Upper lobe of right lung (tissue), 1 donor: Measurements from ENCODE around the gene SHISAL2B. TPM values are rescaled to one million over a fixed set of nuclear protein-coding genes. Genes with fewer than 3 reads are reported as not detected.

Experiments used
- ATAC-seq: fragments of 200-7000 bp; cut with Tn5 transposase; one replicate; pipeline ENCODE4 v1.9.1; 2020; ENCODE audit warnings: mild to moderate bottlenecking, moderate library complexity
- DNase-seq: peaks from one replicate; pipeline ENCODE4 v3.0.0-alpha.2; 2020
- H3K27ac ChIP-seq: fragments of 200-600 bp; one replicate; pipeline ENCODE4 v1.8.0; 2022
- H3K27me3 ChIP-seq: fragments of 200-600 bp; one replicate; pipeline ENCODE4 v1.8.0; 2022; ENCODE audit warnings: mild to moderate bottlenecking
- H3K36me3 ChIP-seq: fragments of 200-600 bp; one replicate; pipeline ENCODE4 v1.8.0; 2022
- H3K4me1 ChIP-seq: fragments of 200-600 bp; one replicate; pipeline ENCODE4 v1.8.0; 2022
- H3K4me3 ChIP-seq: fragments of 200-600 bp; one replicate; pipeline ENCODE4 v1.8.0; 2022; ENCODE audit warnings: mild to moderate bottlenecking
- H3K9me3 ChIP-seq: fragments of 200-600 bp; one replicate; pipeline ENCODE4 v1.8.0; 2022
- intact Hi-C: fragments of 100-400 bp; cut with DNase I; formaldehyde crosslinking; loops from one replicate; pipeline ENCODE4 v1.11.0; 2022
- total RNA-seq: library from RNA; stranded (reverse); fragmentation: NEBNext Ultra II Directional; extraction: Animal tissue kit (Norgen Biotek cat#: 25700); gene quantifications from one replicate; pipeline ENCODE4 v1.2.1, GENCODE V29; 2021
- TF ChIP-seq, protein P1 (sequence below): fragments of 200-600 bp; IDR thresholded peaks from one replicate; pipeline ENCODE4 v1.8.0; 2022; ENCODE audit warnings: antibody characterized with exemption
- donor health status: DM: no; HTN: yes; CAD: no; lungs with severe emphysema.

SHISAL2B gene
- total RNA-seq, 1 donor from 2014 or later = not detected

DNA sequence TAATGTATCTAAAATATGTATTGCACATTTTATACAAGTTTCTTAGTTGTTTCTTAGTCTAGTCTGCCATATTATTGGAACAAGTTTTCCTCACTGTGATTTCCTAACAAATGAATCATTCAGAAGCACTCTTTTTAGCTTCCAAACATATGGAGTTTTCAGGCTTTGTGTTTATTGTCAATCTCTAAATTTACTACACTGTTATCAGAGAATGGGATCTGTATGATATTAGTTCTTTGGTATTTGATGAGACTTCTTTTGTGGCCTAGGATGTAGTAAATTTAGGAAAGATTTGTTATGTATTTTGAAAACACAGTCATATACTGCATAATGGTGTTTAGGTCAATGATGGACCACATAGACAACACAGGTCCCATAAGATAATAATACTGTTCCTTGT is 52.5 kb downstream of the SHISAL2B start:
- intact Hi-C loops = no loop called here
- no peaks in the 10 kb centered on the region for H3K4me1 ChIP-seq
- peaks cover 26% of the 10 kb centered on the region for H3K36me3 ChIP-seq
- no peaks in the 10 kb centered on the region for H3K9me3 ChIP-seq
- no peak for ATAC-seq
- H3K27me3 ChIP-seq = no peaks in the 10 kb centered on the region
- no peak for DNase-seq
- TF ChIP-seq, protein P1, sequence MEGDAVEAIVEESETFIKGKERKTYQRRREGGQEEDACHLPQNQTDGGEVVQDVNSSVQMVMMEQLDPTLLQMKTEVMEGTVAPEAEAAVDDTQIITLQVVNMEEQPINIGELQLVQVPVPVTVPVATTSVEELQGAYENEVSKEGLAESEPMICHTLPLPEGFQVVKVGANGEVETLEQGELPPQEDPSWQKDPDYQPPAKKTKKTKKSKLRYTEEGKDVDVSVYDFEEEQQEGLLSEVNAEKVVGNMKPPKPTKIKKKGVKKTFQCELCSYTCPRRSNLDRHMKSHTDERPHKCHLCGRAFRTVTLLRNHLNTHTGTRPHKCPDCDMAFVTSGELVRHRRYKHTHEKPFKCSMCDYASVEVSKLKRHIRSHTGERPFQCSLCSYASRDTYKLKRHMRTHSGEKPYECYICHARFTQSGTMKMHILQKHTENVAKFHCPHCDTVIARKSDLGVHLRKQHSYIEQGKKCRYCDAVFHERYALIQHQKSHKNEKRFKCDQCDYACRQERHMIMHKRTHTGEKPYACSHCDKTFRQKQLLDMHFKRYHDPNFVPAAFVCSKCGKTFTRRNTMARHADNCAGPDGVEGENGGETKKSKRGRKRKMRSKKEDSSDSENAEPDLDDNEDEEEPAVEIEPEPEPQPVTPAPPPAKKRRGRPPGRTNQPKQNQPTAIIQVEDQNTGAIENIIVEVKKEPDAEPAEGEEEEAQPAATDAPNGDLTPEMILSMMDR = no peak
- no peak overlapping the region for H3K4me3 ChIP-seq
- no peak overlapping the region for H3K27ac ChIP-seq

DNA sequence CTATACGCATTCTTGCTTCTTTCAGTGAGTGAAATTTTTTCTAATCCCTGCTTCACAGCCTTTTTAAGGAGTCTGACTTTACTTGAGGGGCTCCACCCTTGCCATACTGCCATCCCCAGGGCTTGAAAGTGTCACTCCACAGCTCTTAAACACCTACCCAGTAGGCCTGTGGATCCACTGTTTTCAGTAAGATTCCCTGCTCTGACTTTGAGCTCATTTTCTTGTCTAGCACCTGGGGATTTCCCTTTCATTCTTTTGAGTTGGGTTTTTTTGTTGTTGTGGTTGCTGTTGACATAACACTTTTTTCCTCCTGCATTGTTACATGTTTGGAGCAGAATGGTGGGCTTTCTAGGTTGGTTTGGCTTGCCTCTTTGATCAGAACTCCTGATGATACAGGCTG is 54.6 kb downstream of the SHISAL2B start:
- Histone ChIP-seq H3K36me3 (peaks cover 9% of the 10 kb centered on the region), H3K27ac (no peak overlapping the region), H3K9me3 (no peaks in the 10 kb centered on the region), H3K4me3 (no peak overlapping the region), H3K27me3 (no peaks in the 10 kb centered on the region), H3K4me1 (no peaks in the 10 kb centered on the region)
- ATAC-seq = no peak
- intact Hi-C loops = no loop called here
- no peak for DNase-seq
- TF ChIP-seq, protein P1 = no peak

DNA sequence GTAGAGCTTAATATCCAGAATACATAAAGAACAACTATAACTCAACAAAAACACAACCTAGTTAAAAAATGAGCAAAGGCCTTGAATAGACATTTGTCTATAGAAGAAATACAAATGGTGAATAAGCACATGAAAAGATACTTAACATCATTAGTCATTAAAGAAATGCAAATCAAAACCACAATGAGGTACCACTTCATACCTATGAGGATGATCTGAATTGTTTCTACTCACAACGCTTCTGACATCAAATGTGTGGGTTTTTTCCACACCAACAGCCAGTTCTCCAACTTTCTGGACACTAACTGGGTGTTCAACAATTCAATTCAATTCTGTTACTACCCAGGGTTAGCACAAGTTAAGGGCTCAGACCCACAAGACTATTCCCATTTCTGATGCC is 56.1 kb downstream of the SHISAL2B start:
- Histone ChIP-seq H3K9me3 (no peaks in the 10 kb centered on the region), H3K27me3 (no peaks in the 10 kb centered on the region), H3K27ac (no peak overlapping the region), H3K36me3 (no peaks in the 10 kb centered on the region), H3K4me3 (no peak overlapping the region), H3K4me1 (no peaks in the 10 kb centered on the region)
- intact Hi-C loops = no loop called here
- TF ChIP-seq, protein P1 = no peak
- ATAC-seq (no peak), DNase-seq (no peak)

DNA sequence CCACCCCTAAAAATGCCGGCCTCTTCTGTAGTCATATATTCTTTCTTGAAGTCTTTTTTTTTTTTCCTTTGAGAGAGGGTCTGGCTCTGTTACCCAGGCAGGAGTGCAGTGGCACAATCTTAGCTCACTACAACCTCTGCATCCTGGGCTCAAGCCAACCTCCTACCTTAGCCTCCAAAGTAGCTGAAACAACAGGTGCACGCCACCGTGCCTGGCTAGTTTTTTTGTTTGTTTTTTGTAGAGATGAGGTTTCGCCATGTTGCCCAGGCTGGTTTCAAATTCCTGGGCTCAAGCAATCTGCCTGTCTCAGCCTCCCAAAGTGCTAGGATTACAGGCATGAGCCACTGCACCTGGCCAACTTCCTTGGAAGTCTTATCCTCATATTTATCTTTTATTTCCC is 59.1 kb downstream of the SHISAL2B start:
- Histone ChIP-seq H3K4me3 (no peak overlapping the region), H3K9me3 (no peaks in the 10 kb centered on the region), H3K36me3 (peaks cover 15% of the 10 kb centered on the region), H3K27me3 (no peaks in the 10 kb centered on the region), H3K4me1 (no peaks in the 10 kb centered on the region), H3K27ac (no peak overlapping the region)
- ATAC-seq = no peak
- intact Hi-C loops = no loop called here
- TF ChIP-seq, protein P1 = no peak
- DNase-seq = no peak

DNA sequence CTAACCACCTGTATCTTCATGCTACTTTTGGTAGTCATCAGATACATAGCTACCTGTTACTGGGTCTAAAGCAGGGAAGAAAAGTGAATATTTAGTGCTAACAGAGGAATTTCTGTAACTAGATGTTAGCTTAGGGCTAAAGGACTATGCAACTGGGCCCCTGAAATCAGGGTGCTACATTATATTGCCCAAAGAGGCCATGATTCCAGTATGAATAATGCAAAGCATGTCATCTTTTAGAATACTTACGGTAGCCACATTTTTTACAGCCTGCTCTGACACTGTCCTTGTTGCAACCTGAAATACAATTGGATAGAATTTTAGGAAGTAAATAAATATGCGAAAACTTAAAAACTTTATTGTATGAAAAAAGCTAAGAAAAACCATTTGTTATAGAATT is 63.8 kb downstream of the SHISAL2B start:
- Histone ChIP-seq H3K4me1 (no peaks in the 10 kb centered on the region), H3K4me3 (no peak overlapping the region), H3K36me3 (peaks cover 16% of the 10 kb centered on the region), H3K9me3 (no peaks in the 10 kb centered on the region), H3K27ac (no peak overlapping the region), H3K27me3 (no peaks in the 10 kb centered on the region)
- DNase-seq = no peak
- intact Hi-C loops = no loop called here
- ATAC-seq = no peak
- TF ChIP-seq, protein P1 = no peak

DNA sequence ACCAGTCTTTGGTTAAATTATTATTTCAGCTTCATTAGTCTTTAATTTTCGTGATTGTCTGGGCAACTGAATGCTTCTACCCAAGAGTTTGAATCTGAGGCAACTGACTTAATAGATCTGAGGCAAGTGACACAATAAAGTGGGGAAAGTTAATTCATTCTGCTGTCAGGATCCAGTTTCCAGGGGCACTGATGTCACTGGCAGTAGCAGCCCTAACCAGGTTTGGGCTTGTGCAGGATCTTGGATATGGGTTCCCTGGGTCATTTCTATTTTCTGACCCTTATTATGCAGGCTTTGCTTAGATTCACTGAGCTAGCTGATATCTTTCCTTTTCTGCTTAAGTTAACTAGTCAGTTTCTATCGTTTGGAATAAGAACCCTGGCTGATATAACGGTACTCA is 68.6 kb downstream of the SHISAL2B start:
- ATAC-seq = no peak
- no peaks in the 10 kb centered on the region for H3K4me1 ChIP-seq
- intact Hi-C loops = no loop called here
- TF ChIP-seq, protein P1 = no peak
- H3K27ac ChIP-seq = no peak overlapping the region
- no peak overlapping the region for H3K4me3 ChIP-seq
- no peaks in the 10 kb centered on the region for H3K9me3 ChIP-seq
- H3K27me3 ChIP-seq = no peaks in the 10 kb centered on the region
- no peak for DNase-seq
- H3K36me3 ChIP-seq = peaks cover 14% of the 10 kb centered on the region
